ENCODE results near the gene DDX1. TPM values are rescaled to one million over a fixed set of nuclear protein-coding genes. Genes with fewer than 3 reads are reported as not detected.

The DDX1 gene
- total RNA-seq, 1 donor: 120 TPM

- no peak for TF ChIP-seq CTCF (IDR thresholded peaks at IDR 0.05; ENCODE audit: insufficient read depth, low read depth, low read length)
These were observed 82.4 kb downstream of the DDX1 start for GRCh38 chr2:15673919-15674636.

GRCh38 chr2:15674637-15675455 is 83.2 kb downstream of the DDX1 start:
- no peak for TF ChIP-seq CTCF (IDR thresholded peaks at IDR 0.05; ENCODE audit: insufficient read depth, low read depth, low read length)
- DNase-seq (ENCODE audit: low read depth): no peak
- H3K4me3 ChIP-seq (ENCODE audit: low read depth, low read length): no peak overlapping the region

More at GRCh38 chr2:15673919-15674636, 82.4 kb downstream of the DDX1 start:
- DNase-seq (ENCODE audit: low read depth): peak; percentile 67
- H3K4me3 ChIP-seq (ENCODE audit: low read depth, low read length): peak overlapping the region; percentile 5

- no peak for TF ChIP-seq CTCF (IDR thresholded peaks at IDR 0.05; ENCODE audit: insufficient read depth, low read depth, low read length)
- H3K4me3 ChIP-seq (ENCODE audit: low read depth, low read length): no peak overlapping the region
- DNase-seq (ENCODE audit: low read depth): peak; percentile 31
These were observed 84.0 kb downstream of the DDX1 start for GRCh38 chr2:15675456-15676195.

- H3K4me3 ChIP-seq (ENCODE audit: low read depth, low read length): no peak overlapping the region
- TF ChIP-seq CTCF (IDR thresholded peaks at IDR 0.05; ENCODE audit: insufficient read depth, low read depth, low read length): no peak
- DNase-seq (ENCODE audit: low read depth): peak; percentile 8
These were observed 85.6 kb downstream of the DDX1 start for GRCh38 chr2:15677141-15677843.

GRCh38 chr2:15678346-15678745 is 86.7 kb downstream of the DDX1 start:
- TF ChIP-seq CTCF (IDR thresholded peaks at IDR 0.05; ENCODE audit: insufficient read depth, low read depth, low read length): no peak
- H3K4me3 ChIP-seq (ENCODE audit: low read depth, low read length): no peak overlapping the region
- DNase-seq (ENCODE audit: low read depth): no peak

- DNase-seq (ENCODE audit: low read depth): no peak
- H3K4me3 ChIP-seq (ENCODE audit: low read depth, low read length): no peak overlapping the region
- TF ChIP-seq CTCF (IDR thresholded peaks at IDR 0.05; ENCODE audit: insufficient read depth, low read depth, low read length): no peak
These were observed 87.2 kb downstream of the DDX1 start for GRCh38 chr2:15678909-15679308.
